HG03196 (cell line): ENCODE data around the gene GJA9.
"Not testable (repeated sequence)": the region's sequence is repeated elsewhere in the genome, so short reads cannot be mapped to it uniquely, and the experiment has no call there.

Experiments used
- ATAC-seq: cut with Tn5 transposase; IDR thresholded peaks from one replicate; pipeline ENCODE4 v1.9.1; 2021; ENCODE audit not compliant: unreplicated experiment

Gene GJA9

GRCh38 chr1:38875811-38876210 lies 5.6 kb downstream of the GJA9 start:
- ATAC-seq: no peak

- peak; percentile 97 for ATAC-seq
Observed at GRCh38 chr1:38873027-38873969, 8.1 kb downstream of the GJA9 start, which contains the start of gene MYCBP. MYCBP (minus strand) TSS chr1:38873348; CDS start chr1:38873305, 43 bp downstream.

- peak; percentile 29 for ATAC-seq
Observed at GRCh38 chr1:38872401-38873026, 8.9 kb downstream of the GJA9 start.

- no peak for ATAC-seq
Observed at GRCh38 chr1:38870996-38871395, 10.4 kb downstream of the GJA9 start.

- ATAC-seq: no peak
Observed at GRCh38 chr1:38867208-38867607, 14.2 kb downstream of the GJA9 start.

- no peak for ATAC-seq
Observed at GRCh38 chr1:38865112-38865715, 16.2 kb downstream of the GJA9 start.

- no peak for ATAC-seq
Observed at GRCh38 chr1:38860454-38860795, 21.0 kb downstream of the GJA9 start.

- peak; percentile 84 for ATAC-seq
Observed at GRCh38 chr1:38859561-38860453, 21.6 kb downstream of the GJA9 start, which contains the start of gene RRAGC. RRAGC (minus strand) TSS chr1:38859772; CDS start chr1:38859646, 126 bp downstream.

- ATAC-seq: peak; percentile 41
Observed at GRCh38 chr1:38858833-38859560, 22.4 kb downstream of the GJA9 start.

GRCh38 chr1:38852780-38853179 lies 28.6 kb downstream of the GJA9 start:
- ATAC-seq: no peak

GRCh38 chr1:38848071-38848470 lies 33.3 kb downstream of the GJA9 start:
- ATAC-seq: no peak

GRCh38 chr1:38846210-38846609 lies 35.2 kb downstream of the GJA9 start:
- ATAC-seq: no peak

GRCh38 chr1:38845088-38845487 lies 36.3 kb downstream of the GJA9 start:
- ATAC-seq: not testable (repeated sequence)

- no peak for ATAC-seq
Observed at GRCh38 chr1:38840281-38840680, 41.1 kb downstream of the GJA9 start.

GRCh38 chr1:38839363-38839762 lies 42.0 kb downstream of the GJA9 start:
- no peak for ATAC-seq

- not testable (repeated sequence) for ATAC-seq
Observed at GRCh38 chr1:38836316-38836715, 45.1 kb downstream of the GJA9 start.

GRCh38 chr1:38834937-38835827 lies 46.2 kb downstream of the GJA9 start:
- peak; percentile 53 for ATAC-seq

- ATAC-seq: no peak
Observed at GRCh38 chr1:38834221-38834782, 47.1 kb downstream of the GJA9 start.

GRCh38 chr1:38833146-38833545 lies 48.2 kb downstream of the GJA9 start:
- no peak for ATAC-seq
